Activated CD4-positive, alpha-beta T cell treated with anti-CD3 and anti-CD28 coated beads, Interleukin-2, amount 10 ng/mL, durations not matched to agents 7 days and 5 days (primary cell): Measurements from ENCODE around the gene ARHGAP15. TPM values are rescaled to one million over a fixed set of nuclear protein-coding genes. Genes with fewer than 3 reads are reported as not detected.

Experiments used
- CTCF ChIA-PET: fragments of 350-600 bp; sonication (Branson Sonifier 250); formaldehyde crosslinking; loops from one replicate; lab custom pipeline; 2021; ENCODE audit warnings: antibody characterized with exemption; lab: Charles Lee
- POLR2A ChIA-PET: fragments of 350-600 bp; sonication (Branson Sonifier 250); formaldehyde crosslinking; loops from one replicate; lab custom pipeline; 2021; ENCODE audit warnings: antibody characterized with exemption; lab: Charles Lee
- DNase-seq: peaks from one replicate; pipeline ENCODE4 v3.0.0-alpha.2; 2020
- H3K27ac Mint-ChIP-seq: one replicate; pipeline ENCODE4 v1.8.0; 2021; ENCODE audit warnings: mild to moderate bottlenecking, moderate library complexity, mixed read lengths
- H3K27me3 Mint-ChIP-seq: one replicate; pipeline ENCODE4 v1.8.0; 2021; ENCODE audit warnings: mixed read lengths
- H3K36me3 Mint-ChIP-seq: one replicate; pipeline ENCODE4 v1.8.0; 2021; ENCODE audit warnings: low read depth, mixed read lengths
- H3K4me1 Mint-ChIP-seq: one replicate; pipeline ENCODE4 v1.8.0; 2021; ENCODE audit warnings: mixed read lengths
- H3K4me3 Mint-ChIP-seq: one replicate; pipeline ENCODE4 v1.8.0; 2021; ENCODE audit warnings: mild to moderate bottlenecking, moderate library complexity, mixed read lengths
- H3K9me3 Mint-ChIP-seq: one replicate; pipeline ENCODE4 v1.8.0; 2021; ENCODE audit warnings: mixed read lengths
- total RNA-seq, 2 experiments: library from RNA; stranded (reverse); gene quantifications; one replicate each; pipeline ENCODE4 v1.2.3, GENCODE V29; 2021

The ARHGAP15 gene
- total RNA-seq, 2 experiments from 2014 or later = 189 to 197 TPM

GRCh38 chr2:143692162-143692561 is 562.9 kb downstream of the ARHGAP15 start:
- Mint-ChIP-seq H3K27me3 (no peaks in the 10 kb centered on the region), H3K4me1 (peaks cover 7% of the 10 kb centered on the region), H3K36me3 (peaks cover 50% of the 10 kb centered on the region), H3K4me3 (no peak overlapping the region), H3K9me3 (no peaks in the 10 kb centered on the region), H3K27ac (no peak overlapping the region)
- ChIA-PET POLR2A (no interaction called here), CTCF (no interaction called here)
- DNase-seq = no peak

DNA sequence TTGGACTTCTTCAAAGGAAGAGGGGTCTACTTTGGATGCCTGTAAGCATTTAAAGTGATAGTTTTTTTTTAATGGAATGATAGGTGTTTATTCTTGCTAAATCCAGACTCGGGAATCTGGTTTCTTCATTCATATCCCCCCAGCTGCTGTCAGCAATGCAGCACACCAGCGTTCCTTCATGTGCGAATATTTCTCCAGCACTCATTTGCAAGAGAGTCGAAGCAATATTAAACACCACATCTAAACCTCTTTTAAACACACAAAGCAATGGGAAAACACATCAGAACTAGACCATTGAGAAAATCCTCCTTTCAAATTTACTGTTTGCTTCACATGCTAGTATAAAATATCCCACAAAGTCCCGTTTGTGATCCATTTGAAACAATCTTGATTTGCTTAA is 563.7 kb downstream of the ARHGAP15 start:
- Mint-ChIP-seq H3K36me3 (peaks cover 50% of the 10 kb centered on the region), H3K27me3 (no peaks in the 10 kb centered on the region), H3K27ac (no peak overlapping the region), H3K9me3 (no peaks in the 10 kb centered on the region), H3K4me3 (no peak overlapping the region), H3K4me1 (peaks cover 7% of the 10 kb centered on the region)
- no peak for DNase-seq
- POLR2A ChIA-PET = no interaction called here
- CTCF ChIA-PET = no interaction called here

DNA sequence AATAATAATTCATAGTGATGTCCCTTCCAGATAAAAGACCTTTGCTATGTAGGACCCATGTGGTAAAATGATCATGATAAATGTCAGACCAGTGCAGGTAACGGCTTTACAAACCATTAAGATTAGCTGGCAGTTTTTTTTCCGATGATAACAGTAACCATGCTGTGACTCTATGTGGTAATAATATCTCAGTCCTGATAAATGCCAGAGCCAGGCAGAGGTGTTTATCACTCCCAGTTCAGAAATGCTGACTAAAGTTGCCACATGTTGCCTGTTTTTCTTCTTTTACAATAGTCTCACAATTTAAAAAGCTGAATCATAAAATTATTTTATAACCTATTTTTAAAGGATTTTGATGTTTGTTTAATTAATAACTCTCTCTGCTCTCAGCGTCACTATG is 565.1 kb downstream of the ARHGAP15 start:
- Mint-ChIP-seq H3K27ac (no peak overlapping the region), H3K36me3 (peaks cover 44% of the 10 kb centered on the region), H3K9me3 (no peaks in the 10 kb centered on the region), H3K27me3 (no peaks in the 10 kb centered on the region), H3K4me3 (no peak overlapping the region), H3K4me1 (no peaks in the 10 kb centered on the region)
- ChIA-PET CTCF (no interaction called here), POLR2A (no interaction called here)
- DNase-seq = no peak

DNA sequence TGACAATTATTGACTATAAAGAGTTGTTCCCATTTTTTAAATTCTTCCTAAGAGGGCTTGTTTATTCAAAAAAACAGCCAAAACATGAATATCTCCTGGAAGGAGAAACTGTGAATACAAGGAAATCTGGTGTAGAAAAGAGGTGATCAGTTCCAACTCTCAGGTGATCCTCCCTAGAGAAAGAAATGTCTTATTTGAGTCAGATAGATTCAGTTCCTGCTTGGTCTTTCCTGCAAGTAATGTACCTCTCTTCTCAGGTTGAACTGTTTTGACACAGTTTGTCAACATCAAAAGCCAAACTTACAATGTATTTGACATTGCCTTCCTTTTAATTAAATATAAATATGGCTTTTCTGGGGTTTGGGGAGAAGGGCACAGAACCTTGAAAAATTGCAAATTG is 567.4 kb downstream of the ARHGAP15 start:
- DNase-seq = no peak
- Mint-ChIP-seq H3K36me3 (peaks cover 46% of the 10 kb centered on the region), H3K9me3 (no peaks in the 10 kb centered on the region), H3K27me3 (no peaks in the 10 kb centered on the region), H3K4me3 (no peak overlapping the region), H3K4me1 (no peaks in the 10 kb centered on the region), H3K27ac (no peak overlapping the region)
- ChIA-PET CTCF (no interaction called here), POLR2A (no interaction called here)

DNA sequence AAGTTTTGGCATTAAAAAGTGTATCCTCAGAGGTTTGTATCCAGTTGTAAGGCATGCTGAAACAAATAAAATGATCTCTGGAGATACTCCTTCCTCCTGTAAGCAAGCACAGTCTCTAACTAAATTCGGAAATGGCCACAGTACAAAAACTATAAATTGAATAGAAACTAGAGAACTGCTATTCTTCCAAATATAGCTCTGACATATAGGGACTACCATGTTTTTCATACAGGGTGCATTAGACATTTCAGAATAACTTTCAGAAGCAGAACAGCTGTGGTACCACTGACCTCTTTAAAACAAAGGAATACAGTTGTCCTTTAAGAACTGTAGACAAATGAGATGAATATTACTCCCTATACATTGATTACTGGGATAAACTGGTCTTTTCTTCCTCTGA is 568.5 kb downstream of the ARHGAP15 start:
- H3K4me1 Mint-ChIP-seq = peaks cover 2% of the 10 kb centered on the region
- H3K4me3 Mint-ChIP-seq = no peak overlapping the region
- H3K27ac Mint-ChIP-seq = no peak overlapping the region

GRCh38 chr2:143698352-143698751 is 569.1 kb downstream of the ARHGAP15 start:
- H3K4me3 Mint-ChIP-seq = no peak overlapping the region
- peaks cover 3% of the 10 kb centered on the region for H3K4me1 Mint-ChIP-seq
- H3K27ac Mint-ChIP-seq = no peak overlapping the region

More for the DNA sequence above, 568.5 kb downstream of the ARHGAP15 start:
- no peak for DNase-seq
- ChIA-PET POLR2A (no interaction called here), CTCF (no interaction called here)
- no peaks in the 10 kb centered on the region for H3K27me3 Mint-ChIP-seq
- H3K9me3 Mint-ChIP-seq = peaks cover 2% of the 10 kb centered on the region
- H3K36me3 Mint-ChIP-seq = peaks cover 48% of the 10 kb centered on the region

DNA sequence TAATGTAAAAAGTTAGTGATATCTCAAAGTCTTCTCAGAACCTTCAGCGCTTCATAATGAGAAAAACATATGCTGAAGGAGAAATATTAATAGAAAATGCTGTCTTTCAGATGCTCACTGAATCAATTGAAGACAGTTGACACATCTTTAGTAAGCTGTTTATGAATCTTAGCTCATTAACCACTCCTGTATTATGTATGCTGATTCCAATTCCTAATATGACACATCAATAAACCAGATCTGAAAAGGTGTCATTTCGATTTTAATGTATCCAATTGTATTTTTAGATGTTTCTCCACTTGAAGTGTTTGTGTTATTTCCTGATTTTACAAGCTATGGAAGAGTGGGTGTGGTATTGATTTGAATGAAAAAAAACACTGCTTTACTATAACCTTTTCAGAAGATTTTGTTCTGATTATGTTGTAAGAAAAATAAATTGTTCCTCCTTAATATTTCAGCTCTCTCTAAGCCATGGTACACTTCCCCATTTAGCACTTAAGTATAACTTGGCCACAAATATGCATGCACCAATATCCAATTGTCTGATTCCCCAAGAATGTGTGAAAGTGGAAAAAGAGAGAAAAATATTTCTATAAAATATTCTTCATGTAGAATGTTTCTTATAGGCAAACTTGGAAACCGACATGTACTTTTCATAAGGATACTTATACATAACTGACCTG is 569.8 kb downstream of the ARHGAP15 start:
- no peak for DNase-seq
- ChIA-PET POLR2A (no interaction called here), CTCF (no interaction called here)
- no peaks in the 10 kb centered on the region for H3K27me3 Mint-ChIP-seq
- no peak overlapping the region for H3K27ac Mint-ChIP-seq
- H3K4me3 Mint-ChIP-seq = no peak overlapping the region
- H3K36me3 Mint-ChIP-seq = peaks cover 55% of the 10 kb centered on the region
- peaks cover 3% of the 10 kb centered on the region for H3K4me1 Mint-ChIP-seq
- H3K9me3 Mint-ChIP-seq = peaks cover 6% of the 10 kb centered on the region

More at GRCh38 chr2:143698352-143698751, 569.1 kb downstream of the ARHGAP15 start:
- H3K9me3 Mint-ChIP-seq = peaks cover 4% of the 10 kb centered on the region
- H3K36me3 Mint-ChIP-seq = peaks cover 51% of the 10 kb centered on the region
- ChIA-PET CTCF (no interaction called here), POLR2A (no interaction called here)
- no peak for DNase-seq
- H3K27me3 Mint-ChIP-seq = no peaks in the 10 kb centered on the region

GRCh38 chr2:143700865-143701264 is 571.6 kb downstream of the ARHGAP15 start:
- H3K4me1 Mint-ChIP-seq = peaks cover 3% of the 10 kb centered on the region
- H3K36me3 Mint-ChIP-seq = peaks cover 67% of the 10 kb centered on the region
- H3K27ac Mint-ChIP-seq = no peak overlapping the region
- peaks cover 8% of the 10 kb centered on the region for H3K9me3 Mint-ChIP-seq
- ChIA-PET CTCF (no interaction called here), POLR2A (no interaction called here)
- DNase-seq = no peak
- no peak overlapping the region for H3K4me3 Mint-ChIP-seq
- no peaks in the 10 kb centered on the region for H3K27me3 Mint-ChIP-seq

GRCh38 chr2:143701785-143702184 is 572.6 kb downstream of the ARHGAP15 start:
- no peak for DNase-seq
- H3K4me1 Mint-ChIP-seq = peaks cover 3% of the 10 kb centered on the region
- POLR2A ChIA-PET = no interaction called here
- H3K36me3 Mint-ChIP-seq = peaks cover 75% of the 10 kb centered on the region
- peaks cover 9% of the 10 kb centered on the region for H3K9me3 Mint-ChIP-seq
- H3K4me3 Mint-ChIP-seq = no peak overlapping the region
- H3K27me3 Mint-ChIP-seq = no peaks in the 10 kb centered on the region
- CTCF ChIA-PET = no interaction called here
- H3K27ac Mint-ChIP-seq = no peak overlapping the region

DNA sequence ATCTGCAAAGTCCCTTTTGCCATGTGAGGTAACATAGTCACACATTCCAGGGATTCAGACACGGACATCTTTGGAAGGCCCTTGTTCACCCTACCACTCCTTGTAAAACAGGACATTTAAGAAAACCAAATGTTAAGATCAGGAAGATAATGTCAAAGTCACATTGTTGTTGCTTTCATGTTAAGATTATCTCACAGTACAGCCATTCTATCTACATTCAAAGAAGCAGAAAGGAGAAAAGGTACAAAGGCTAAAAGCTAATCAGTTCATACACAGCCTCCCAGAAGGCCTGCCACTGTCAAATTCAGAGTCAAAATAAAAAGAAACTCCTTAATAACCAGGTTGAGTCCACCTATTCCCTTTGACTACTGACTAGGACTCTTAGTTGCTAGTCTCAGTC is 573.7 kb downstream of the ARHGAP15 start:
- peaks cover 3% of the 10 kb centered on the region for H3K4me1 Mint-ChIP-seq
- H3K27me3 Mint-ChIP-seq = no peaks in the 10 kb centered on the region
- H3K9me3 Mint-ChIP-seq = peaks cover 15% of the 10 kb centered on the region
- no peak overlapping the region for H3K27ac Mint-ChIP-seq
- DNase-seq = no peak
- POLR2A ChIA-PET = no interaction called here
- H3K4me3 Mint-ChIP-seq = no peak overlapping the region
- CTCF ChIA-PET = interaction anchor here (0.6 kb wide), 1 partner anchor 143 kb away, joined by 3 read pairs; no protein-coding TSS in a partner anchor
- peaks cover 83% of the 10 kb centered on the region for H3K36me3 Mint-ChIP-seq

- DNase-seq = no peak
- peaks cover 88% of the 10 kb centered on the region for H3K36me3 Mint-ChIP-seq
- peaks cover 17% of the 10 kb centered on the region for H3K9me3 Mint-ChIP-seq
- ChIA-PET POLR2A (no interaction called here), CTCF (interaction anchor here (1.1 to 1.2 kb wide), 2 partner anchors 14 to 16 kb away, joined by 3 to 5 read pairs; no protein-coding TSS in a partner anchor)
- H3K27me3 Mint-ChIP-seq = no peaks in the 10 kb centered on the region
- no peak overlapping the region for H3K4me3 Mint-ChIP-seq
- H3K4me1 Mint-ChIP-seq = peaks cover 3% of the 10 kb centered on the region
- no peak overlapping the region for H3K27ac Mint-ChIP-seq
These were observed 575.4 kb downstream of the ARHGAP15 start for GRCh38 chr2:143704451-143705106.

DNA sequence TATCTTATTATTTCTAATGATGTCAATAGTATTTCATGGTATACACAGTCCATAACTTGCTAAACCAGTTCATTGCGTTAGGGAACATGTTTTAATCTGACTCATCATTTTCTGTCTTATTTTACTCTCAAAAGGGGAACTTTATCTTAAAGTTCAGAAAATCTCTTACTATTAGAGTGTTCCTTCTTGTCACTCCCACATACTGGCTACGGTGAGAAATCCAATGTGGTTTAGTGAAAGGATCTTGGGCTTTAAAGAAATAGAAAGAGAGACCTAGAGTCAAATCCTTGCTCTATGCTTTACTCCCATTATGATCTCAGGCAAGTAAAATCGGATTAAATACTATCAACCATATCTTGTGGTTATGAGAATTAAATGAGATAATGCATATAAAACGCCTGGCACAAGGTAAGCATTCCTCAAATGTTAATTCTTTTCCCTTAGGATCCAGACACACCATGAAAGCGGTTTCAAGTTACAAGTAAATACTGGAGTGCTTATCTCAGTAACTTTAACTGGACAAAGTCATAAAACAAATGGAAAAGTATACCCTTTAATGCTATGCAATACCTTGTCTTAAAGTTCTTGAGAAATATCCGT is 576.0 kb downstream of the ARHGAP15 start:
- no peak for DNase-seq
- H3K27me3 Mint-ChIP-seq = no peaks in the 10 kb centered on the region
- peaks cover 3% of the 10 kb centered on the region for H3K4me1 Mint-ChIP-seq
- H3K27ac Mint-ChIP-seq = no peak overlapping the region
- CTCF ChIA-PET = no interaction called here
- H3K4me3 Mint-ChIP-seq = no peak overlapping the region
- POLR2A ChIA-PET = no interaction called here
- H3K36me3 Mint-ChIP-seq = peaks cover 89% of the 10 kb centered on the region
- peaks cover 20% of the 10 kb centered on the region for H3K9me3 Mint-ChIP-seq

DNA sequence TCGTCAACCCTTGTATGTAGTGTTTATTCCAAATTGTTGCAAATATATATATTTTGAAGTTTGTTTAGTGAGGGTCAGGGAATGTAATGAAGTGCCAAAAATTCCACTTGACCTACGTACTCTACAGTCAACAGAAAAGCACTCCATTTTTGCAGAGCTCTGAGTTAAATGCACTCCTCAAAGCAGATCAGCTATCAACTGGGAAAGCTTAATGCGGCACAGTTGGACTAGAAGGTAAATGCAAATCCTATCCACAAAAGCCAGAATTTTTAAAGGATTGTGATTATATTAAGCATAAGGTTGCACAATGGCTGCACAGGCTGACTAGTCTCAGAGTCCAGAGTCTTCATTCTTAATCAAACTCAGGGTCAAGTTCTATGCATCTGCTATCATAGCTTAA is 577.1 kb downstream of the ARHGAP15 start:
- no peak for DNase-seq
- Mint-ChIP-seq H3K9me3 (peaks cover 32% of the 10 kb centered on the region), H3K27ac (no peak overlapping the region), H3K27me3 (no peaks in the 10 kb centered on the region), H3K36me3 (peaks cover 91% of the 10 kb centered on the region), H3K4me3 (no peak overlapping the region), H3K4me1 (peaks cover 3% of the 10 kb centered on the region)
- ChIA-PET CTCF (no interaction called here), POLR2A (no interaction called here)
